IPS-NIHi11 (cell line): ENCODE measurements around the gene ID3.
A peak's percentile ranks its signal among the peaks of the same experiment; 100 is the strongest.

ENCODE experiments used
- DNase-seq: peaks from one replicate; pipeline ENCODE4 v3.0.0; 2012; ENCODE audit warnings: mixed read lengths, low spot score

Gene ID3

DNA sequence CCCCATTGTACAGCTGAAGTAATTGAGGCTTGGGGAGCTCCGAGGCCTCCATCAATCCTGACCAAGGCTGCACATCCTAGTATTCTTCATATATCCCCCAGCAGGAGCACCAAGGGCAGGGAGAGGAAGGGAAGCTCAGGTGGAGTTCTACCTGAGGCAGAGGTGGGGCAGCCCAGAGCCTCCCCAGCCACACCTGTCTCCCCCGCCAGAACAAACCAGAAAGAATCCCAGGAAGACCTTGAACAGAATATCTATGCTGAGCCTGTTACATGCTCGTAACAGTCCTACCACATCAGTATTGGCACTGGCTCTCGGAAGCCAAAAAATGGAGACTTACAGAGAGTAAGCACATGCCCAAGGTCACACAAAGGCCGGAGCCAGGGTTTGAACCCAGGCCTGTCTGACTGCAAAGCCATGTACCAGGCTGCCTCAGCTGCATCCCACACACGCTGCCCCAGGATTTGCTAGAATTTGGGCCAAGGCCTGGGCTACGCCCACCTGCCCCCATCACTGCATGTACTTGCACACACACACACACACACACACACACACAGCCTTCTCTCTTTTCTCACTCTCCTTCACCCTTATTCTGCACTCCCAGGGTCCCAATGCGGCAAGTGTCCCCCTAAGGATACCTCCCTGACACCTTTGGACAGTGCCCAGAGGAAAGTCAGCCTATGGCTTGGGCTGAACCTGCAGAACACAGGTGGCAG, 32.8 kb downstream of the ID3 start:
- no peak for DNase-seq

DNA sequence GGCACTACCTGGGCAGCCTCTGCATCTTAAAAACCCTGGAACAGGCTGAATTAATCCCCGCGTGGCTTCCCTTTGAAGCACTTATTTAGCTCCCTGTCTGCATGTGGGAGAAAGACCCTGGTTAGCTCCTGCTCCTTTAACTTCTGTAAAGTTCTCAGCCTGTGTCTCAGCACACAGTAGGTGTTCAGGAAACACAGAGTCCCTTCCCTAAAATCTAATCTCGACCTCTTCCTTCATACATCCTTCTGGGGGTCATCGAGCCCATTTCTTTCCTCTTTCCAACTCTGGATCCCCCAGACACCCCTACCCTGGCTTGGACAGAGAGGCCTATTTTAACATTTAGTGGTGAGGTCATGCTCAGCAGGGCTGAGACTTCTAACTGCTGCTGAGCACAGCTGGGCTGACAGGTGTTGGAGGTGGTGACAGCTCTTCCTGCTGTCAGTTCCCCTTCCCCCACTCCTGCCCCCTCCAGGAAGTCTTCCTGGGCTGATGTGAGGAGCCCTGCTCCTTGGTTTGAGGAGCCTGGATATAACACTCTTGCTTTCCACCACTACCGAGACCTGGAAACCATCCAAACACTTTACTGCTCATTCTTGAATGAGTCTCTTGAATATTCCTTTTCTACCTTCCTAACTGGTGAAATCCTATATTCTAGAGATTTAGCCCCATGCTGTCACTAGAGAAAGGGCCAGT, 33.6 kb downstream of the ID3 start:
- DNase-seq = no peak

DNA sequence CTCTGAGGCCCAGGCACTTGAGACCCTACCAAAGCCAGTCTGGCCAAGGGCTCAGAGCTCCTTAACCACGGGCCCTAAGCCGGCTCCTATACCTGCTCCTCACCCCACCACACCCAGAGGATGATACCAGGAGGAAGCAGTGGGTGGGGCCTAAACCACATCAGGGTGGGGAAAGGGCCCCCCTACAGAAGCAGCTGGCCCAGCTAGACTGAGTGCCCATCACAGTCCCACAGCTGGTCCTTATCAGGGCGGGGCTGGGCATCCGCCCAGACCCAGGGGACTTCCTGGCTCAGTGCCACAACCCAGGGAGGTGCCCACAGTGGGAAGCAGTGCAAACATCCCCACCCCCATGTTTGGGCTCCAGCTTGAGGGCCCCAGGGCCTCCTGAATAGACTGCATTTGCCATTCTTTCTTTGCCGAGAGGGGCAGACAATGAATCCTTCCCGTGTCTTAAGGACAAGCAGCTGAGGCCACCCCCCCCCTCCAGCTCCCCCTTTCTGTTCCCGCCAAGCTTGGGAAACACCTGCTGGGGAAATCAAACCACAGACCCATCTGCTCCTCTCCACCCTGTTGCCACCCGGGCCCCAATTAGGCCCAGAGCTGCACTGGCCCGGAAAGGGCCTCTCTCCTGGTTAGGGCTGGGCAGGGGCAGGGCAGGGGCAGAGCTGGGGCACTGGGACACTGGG, 34.4 kb downstream of the ID3 start:
- DNase-seq = no peak

DNA sequence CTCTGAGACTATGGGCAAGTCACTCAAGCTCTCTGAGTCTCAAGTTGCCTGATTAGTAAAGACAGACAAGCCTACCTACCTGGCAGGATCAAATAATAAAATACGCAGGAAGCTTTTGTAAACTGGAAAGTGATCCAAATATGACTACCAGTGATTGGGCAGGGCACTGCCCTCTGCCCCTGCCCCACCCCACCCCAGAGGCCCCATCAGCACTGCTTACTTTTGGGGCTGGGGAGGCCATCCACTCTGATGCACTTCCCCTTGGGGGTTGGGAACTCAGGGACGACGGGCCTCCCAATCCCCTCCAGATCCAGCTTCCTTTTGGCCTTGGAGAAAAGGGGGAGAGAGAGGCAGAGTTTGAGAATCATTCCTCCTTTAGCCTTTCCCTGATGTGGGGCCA, 35.1 kb downstream of the ID3 start:
- DNase-seq = no peak

DNA sequence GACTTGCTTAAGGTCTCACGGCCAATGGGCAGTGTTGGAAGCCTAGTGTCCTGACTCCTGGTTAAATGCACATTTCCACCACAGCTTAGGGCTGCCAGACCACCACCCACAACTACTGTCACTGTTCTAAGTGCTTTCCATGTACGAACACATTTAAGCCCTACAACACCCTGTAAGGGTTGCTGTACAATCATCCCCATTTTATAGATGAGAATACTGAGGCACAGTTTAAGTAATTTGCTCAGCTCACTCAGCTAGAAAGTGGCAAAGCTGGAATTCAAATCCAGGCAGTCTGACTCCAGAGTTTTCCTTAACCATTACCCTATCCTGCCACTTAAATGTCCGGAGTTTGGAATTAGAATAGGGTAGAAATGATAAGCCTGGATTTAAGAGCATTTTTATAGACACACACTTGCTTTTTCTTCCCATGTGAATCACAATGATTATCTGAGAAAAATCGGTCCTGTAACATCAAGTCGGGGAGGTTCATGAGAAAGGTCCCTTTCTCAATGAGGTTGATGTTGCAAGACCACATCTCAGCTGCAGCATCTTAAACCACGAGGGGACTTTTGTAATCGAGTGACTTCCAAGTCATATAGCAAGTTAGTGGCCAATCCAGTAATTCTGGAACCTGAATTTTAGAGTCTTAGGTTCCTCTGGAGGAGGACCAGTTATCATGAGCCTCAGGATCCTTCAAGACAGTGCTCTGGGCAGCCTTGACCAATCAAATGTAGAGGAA, 36.9 kb downstream of the ID3 start:
- DNase-seq = no peak

DNA sequence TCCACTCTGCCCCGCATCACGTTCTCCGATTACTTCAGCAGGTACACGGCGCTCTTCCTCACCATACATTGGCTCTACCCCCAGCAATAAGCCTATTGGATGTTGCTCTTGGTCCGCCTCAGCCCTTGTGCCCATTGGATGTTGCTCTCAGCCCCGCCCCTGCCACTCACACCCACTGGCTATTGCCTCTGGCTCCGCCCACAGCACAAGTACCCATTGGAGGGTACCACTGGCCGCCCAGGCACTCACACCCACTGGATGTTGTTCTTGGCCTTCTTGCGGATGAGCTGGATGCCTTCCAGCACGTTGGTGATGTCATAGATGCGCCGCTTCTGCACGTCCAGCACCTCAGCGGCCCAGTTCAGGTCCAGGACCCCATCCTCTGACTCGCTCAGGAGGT, 37.7 kb downstream of the ID3 start:
- DNase-seq = peak; percentile 63

DNA sequence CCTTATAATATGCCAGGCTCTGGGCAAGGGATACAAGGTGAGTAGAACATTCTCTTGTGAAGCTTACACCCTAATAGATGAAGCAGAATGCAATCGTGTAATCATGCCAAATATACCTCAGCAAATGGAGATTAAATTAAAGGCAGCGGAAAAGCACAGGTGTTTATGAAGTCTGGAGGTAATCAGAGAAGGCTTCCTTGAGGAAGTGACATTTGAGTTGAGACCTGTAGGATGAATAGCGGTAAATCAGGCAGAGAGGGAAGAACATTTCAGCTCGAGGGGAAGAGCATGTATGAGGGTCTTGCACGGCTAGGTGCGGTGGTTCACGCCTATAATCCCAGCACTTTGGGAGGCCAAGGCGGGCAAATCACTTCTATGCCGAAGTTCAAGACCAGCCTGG, 41.7 kb downstream of the ID3 start:
- no peak for DNase-seq

DNA sequence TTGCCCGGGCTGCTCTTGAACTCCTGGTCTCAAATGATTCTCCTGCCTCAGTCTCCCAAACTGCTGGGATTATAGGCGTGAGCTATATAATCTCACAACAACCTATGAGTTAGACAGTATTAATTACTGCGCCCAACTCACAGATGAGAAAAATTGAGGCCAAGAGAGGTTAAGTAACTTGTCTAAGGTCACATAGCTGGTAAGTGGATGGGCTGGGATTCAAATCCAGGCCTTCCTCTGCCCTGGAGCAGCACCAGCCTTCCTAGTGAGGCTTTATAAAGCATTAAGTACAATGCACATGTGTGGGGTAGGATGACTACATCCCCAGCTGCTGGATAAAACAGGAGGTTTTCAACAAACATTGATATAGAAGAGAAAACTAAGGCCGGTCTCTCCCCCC, 43.4 kb downstream of the ID3 start:
- DNase-seq = no peak

DNA sequence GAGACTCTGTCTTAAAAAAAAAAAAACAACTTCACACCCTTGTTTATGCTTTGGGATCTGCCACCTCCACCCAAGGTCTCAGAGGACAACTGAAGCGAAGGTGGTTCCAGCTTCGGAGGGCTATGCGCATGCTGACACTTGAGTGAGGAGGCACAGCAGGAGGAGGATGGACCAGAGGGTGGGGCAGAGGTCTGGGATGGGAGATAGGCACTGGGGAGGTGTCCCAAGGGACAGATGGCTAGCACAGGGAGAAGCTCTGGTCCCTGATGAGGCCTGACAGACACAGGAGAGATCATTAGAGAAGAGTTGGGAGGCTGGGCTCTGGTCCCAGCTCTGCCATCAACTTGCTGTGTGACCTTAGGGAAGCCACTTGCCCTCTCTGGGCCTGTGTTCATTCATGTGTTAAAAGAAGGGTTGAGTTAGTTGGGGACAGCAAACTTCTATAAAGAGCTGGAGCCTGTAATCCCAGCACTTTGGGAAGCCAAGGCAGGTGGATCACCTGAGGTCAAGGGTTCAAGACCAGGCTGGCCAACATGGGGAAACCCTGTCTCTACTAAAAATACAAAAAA, 45.1 kb downstream of the ID3 start:
- DNase-seq = no peak

DNA sequence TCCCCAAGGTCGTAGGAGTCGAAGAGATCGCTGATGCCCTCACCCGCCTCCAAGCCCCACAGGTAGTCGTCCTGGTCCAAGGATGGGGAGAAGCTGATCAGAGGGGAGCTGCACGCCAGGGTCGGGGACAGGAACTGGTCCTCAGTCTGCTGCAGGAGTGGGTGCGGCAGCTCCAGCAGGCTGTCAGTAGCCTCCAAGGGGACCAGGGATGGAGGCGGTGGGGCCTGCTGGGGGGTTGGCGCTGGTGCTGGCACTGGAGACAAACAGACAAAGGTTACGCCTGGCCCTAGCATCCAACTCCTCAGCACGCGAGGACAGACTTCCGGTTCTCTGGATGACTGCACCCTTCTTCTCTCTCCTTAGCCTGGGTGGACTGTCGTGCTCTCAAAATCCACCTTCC, 49.4 kb downstream of the ID3 start:
- no peak for DNase-seq
